Lower lobe of right lung (tissue), 2 donors: ENCODE measurements around the gene CBFA2T2. TPM values are rescaled to one million over a fixed set of nuclear protein-coding genes. Genes with fewer than 3 reads are reported as not detected.

Experiments used
- ATAC-seq, 2 donors: fragments of 200-7000 bp; cut with Tn5 transposase; one replicate each; pipeline ENCODE4 v1.9.1; 2020 to 2022; ENCODE audit warnings: mild to moderate bottlenecking in 2 of 2, moderate library complexity in 2 of 2
- DNase-seq: peaks from one replicate; pipeline ENCODE4 v3.0.0-alpha.2; 2020
- H3K27ac ChIP-seq: fragments of 200-600 bp; one replicate; pipeline ENCODE4 v1.8.0; 2022
- H3K27me3 ChIP-seq: fragments of 200-600 bp; one replicate; pipeline ENCODE4 v1.8.0; 2022; ENCODE audit warnings: low read depth
- H3K36me3 ChIP-seq: fragments of 200-600 bp; one replicate; pipeline ENCODE4 v1.8.0; 2022; ENCODE audit warnings: mild to moderate bottlenecking
- H3K4me1 ChIP-seq: fragments of 200-600 bp; one replicate; pipeline ENCODE4 v1.8.0; 2022
- H3K4me3 ChIP-seq: fragments of 200-600 bp; one replicate; pipeline ENCODE4 v1.8.0; 2022; ENCODE audit warnings: mild to moderate bottlenecking
- H3K9me3 ChIP-seq: fragments of 200-600 bp; one replicate; pipeline ENCODE4 v1.8.0; 2022
- intact Hi-C: fragments of 100-400 bp; cut with DNase I; formaldehyde crosslinking; loops from one replicate; pipeline ENCODE4 v1.11.0; 2022
- total RNA-seq: library from RNA; stranded (reverse); fragmentation: NEBNext Ultra II Directional; extraction: Animal tissue kit (Norgen Biotek cat#: 25700); gene quantifications from one replicate; pipeline ENCODE4 v1.2.1, GENCODE V29; 2021
- TF ChIP-seq, protein P1 (sequence below): fragments of 200-600 bp; IDR thresholded peaks from one replicate; pipeline ENCODE4 v1.8.0; 2022; ENCODE audit warnings: antibody characterized with exemption, mild to moderate bottlenecking
- donor health status: DM: no; HTN: yes; CAD: no; lungs with severe emphysema.

Gene CBFA2T2
- total RNA-seq, 1 donor from 2014 or later, result 18.2 TPM

DNA sequence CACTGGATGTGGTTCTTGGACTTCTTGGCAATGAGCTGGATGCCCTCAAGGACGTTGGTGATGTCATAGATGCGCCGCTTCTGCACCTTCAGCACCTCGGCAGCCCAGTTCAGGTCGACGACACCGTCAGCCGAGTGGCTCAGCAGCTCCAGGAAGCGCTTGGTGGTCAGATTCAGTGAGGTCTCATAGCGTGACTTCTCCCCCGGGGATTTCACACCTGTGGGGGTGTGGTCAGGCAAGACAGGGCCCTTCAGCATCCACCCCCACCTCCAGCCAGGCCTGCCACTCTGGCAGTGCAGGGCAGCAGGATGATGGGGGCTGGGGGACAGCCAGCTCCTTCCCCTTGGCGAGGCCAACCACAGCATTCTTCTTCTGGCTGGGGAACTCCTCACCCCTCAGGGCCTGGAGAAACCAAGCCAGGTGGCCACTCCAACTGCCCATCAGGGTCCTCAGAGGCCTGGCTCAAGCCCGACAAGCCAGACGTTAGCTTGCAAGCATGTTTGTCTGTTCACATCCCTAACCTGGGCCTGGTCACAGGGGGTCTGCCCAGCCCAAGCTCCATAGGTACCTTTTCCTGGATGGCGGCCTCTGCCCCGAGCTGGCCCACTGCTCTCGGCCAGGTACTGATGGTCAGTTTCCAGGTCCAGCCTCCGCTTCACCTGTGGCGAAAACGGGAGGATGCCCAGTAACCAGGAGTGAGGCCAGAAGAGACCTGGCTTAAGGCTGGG is 190.0 kb downstream of the CBFA2T2 start:
- Histone ChIP-seq H3K36me3 (no peaks in the 10 kb centered on the region), H3K4me1 (peaks cover 27% of the 10 kb centered on the region), H3K27me3 (no peaks in the 10 kb centered on the region), H3K9me3 (no peaks in the 10 kb centered on the region), H3K4me3 (no peak overlapping the region), H3K27ac (no peak overlapping the region)
- DNase-seq, result no peak
- TF ChIP-seq, protein P1, sequence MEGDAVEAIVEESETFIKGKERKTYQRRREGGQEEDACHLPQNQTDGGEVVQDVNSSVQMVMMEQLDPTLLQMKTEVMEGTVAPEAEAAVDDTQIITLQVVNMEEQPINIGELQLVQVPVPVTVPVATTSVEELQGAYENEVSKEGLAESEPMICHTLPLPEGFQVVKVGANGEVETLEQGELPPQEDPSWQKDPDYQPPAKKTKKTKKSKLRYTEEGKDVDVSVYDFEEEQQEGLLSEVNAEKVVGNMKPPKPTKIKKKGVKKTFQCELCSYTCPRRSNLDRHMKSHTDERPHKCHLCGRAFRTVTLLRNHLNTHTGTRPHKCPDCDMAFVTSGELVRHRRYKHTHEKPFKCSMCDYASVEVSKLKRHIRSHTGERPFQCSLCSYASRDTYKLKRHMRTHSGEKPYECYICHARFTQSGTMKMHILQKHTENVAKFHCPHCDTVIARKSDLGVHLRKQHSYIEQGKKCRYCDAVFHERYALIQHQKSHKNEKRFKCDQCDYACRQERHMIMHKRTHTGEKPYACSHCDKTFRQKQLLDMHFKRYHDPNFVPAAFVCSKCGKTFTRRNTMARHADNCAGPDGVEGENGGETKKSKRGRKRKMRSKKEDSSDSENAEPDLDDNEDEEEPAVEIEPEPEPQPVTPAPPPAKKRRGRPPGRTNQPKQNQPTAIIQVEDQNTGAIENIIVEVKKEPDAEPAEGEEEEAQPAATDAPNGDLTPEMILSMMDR, result no peak
- intact Hi-C loops, result no loop called here
- ATAC-seq, result no peak

DNA sequence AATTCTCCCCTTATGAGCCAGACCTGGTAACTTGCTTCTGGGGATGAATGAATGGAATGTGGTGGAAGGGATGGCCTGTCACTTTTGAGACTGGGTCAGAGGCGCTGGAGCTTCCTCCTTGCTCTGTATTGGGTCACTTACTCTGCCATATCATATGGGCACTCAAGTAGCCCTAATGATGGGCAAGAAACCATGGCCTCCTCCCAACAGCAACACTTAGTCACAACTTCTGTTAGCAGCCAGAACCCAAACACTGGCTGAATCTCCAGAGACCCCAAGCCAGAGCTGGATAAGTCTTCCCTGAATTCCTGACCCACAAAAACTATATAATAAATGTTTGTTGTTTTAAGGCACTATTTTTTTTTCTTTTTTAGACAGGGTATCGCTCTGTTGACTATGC is 190.8 kb downstream of the CBFA2T2 start:
- H3K27me3 ChIP-seq, result no peaks in the 10 kb centered on the region
- no peak overlapping the region for H3K4me3 ChIP-seq
- H3K4me1 ChIP-seq, result peaks cover 27% of the 10 kb centered on the region
- ATAC-seq (no peak), DNase-seq (no peak)
- intact Hi-C loops, result no loop called here
- no peaks in the 10 kb centered on the region for H3K9me3 ChIP-seq
- TF ChIP-seq, protein P1, result no peak
- H3K27ac ChIP-seq, result no peak overlapping the region
- no peaks in the 10 kb centered on the region for H3K36me3 ChIP-seq

DNA sequence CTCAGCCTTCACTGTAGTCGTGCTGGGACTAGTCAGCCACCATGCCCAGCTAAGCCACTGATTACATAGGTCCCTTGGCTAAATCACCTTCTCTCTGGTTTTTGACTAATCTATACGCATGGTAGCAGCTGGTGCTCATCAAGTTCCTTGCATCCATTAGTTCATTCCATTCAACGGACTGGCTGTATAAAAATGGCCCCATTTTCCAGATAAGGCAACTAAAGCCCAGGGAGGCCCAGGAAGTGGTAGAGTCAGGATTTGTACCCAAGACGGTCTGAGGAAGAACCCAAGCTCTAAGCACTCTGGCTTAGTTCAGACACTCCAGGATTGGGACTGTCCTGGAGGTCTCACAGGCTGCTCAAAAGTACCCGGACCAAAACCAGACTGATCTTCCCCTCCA is 191.4 kb downstream of the CBFA2T2 start:
- Histone ChIP-seq H3K27me3 (no peaks in the 10 kb centered on the region), H3K36me3 (no peaks in the 10 kb centered on the region), H3K4me3 (no peak overlapping the region), H3K4me1 (peaks cover 21% of the 10 kb centered on the region), H3K27ac (no peak overlapping the region), H3K9me3 (no peaks in the 10 kb centered on the region)
- TF ChIP-seq, protein P1, result no peak
- no peak for DNase-seq
- intact Hi-C loops, result no loop called here
- no peak for ATAC-seq

DNA sequence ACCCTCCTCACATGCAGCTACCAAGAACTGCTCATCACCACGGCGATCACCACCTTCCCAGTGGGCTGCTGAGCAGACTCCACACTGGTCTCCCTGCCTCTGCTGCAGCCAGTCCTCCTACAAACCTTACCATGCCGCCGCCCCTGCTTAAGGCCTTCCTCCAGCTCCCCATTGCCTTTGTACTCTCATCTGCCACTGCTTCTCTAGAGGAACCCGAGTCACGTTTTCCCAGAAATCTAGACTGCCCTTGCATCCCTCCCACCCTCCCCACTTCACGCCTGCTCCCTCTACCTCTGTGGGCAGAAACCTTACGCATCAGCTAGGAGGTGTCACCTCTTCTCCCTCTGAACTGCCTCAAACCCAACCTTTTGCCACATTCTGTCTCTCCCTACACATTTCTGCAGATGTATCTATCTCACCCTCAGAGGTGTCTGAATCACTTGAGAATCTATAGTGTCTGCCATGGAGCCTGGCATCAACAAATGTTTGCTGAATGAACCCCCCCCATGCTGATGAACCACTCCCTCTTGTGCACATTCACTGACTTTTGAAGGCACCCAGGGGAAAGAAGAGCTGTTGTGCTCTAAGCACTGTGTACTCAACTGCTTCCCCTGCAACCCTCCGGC is 191.9 kb downstream of the CBFA2T2 start:
- TF ChIP-seq, protein P1, result no peak
- intact Hi-C loops, result no loop called here
- no peak for DNase-seq
- no peak overlapping the region for H3K4me3 ChIP-seq
- H3K27me3 ChIP-seq, result no peaks in the 10 kb centered on the region
- no peak for ATAC-seq
- no peaks in the 10 kb centered on the region for H3K9me3 ChIP-seq
- no peaks in the 10 kb centered on the region for H3K36me3 ChIP-seq
- peaks cover 24% of the 10 kb centered on the region for H3K4me1 ChIP-seq
- no peak overlapping the region for H3K27ac ChIP-seq

DNA sequence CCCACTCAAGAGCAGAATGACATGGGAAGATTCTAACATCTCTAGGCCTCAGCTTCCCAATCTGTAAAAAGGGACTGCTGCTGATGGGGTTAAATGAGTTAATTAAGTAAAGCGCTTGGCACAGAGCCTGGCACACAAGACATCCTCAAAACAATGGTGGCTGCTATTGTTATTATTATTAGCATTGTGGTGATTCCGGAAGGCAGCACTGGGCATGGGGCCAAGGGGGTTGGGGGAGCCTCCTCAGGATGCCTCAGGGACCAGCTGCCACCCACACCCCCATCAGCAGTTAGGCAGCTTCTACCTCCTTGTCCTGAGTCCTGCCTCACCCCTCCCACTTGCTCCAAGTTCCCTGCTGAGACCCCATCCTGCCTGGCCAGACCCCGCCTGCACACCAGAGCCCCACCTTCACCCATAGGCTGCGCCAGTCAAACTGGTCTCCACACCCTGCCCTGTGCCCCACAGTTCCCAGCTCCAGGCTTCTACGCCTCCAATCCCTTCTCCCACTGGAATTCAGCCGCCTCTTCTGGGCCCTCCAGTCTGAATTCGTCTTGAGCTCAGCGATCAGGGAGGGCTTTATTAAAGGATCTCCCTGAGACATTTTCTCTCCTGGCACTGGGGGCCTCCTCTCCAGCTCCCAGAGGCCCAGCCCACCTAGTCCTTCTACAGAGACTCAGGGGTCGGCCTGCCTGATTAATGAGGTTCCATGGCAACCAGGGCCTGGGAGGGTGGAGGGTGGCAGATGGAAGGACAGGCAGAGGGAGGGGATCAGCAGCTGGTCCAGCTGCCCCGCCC is 194.8 kb downstream of the CBFA2T2 start:
- intact Hi-C loops, result no loop called here
- Histone ChIP-seq H3K27me3 (no peaks in the 10 kb centered on the region), H3K36me3 (no peaks in the 10 kb centered on the region), H3K27ac (peak overlapping the region; percentile 6), H3K4me3 (peak overlapping the region; percentile 51), H3K4me1 (peaks cover 37% of the 10 kb centered on the region), H3K9me3 (no peaks in the 10 kb centered on the region)
- ATAC-seq, result no peak
- no peak for DNase-seq
- TF ChIP-seq, protein P1, result no peak
